D721Med (cell line): ENCODE results near the gene WFIKKN2.
"Not testable (repeated sequence)": the region's sequence is repeated elsewhere in the genome, so short reads cannot be mapped to it uniquely, and the experiment has no call there.

ENCODE experiments used
- DNase-seq: peaks from one replicate; pipeline ENCODE4 v3.0.0; 2011; ENCODE audit warnings: low spot score; ENCODE audit not compliant: insufficient read length
- FAIRE-seq: peaks from 2 replicates; lab custom pipeline; 2011; peaks lifted over from hg19 to GRCh38; lab: Jason Lieb, UNC
- TF ChIP-seq, protein P1 (sequence below): IDR thresholded peaks from 2 replicates; pipeline ENCODE4 v1.5.1; 2012; ENCODE audit warnings: mild to moderate bottlenecking, control low read depth; ENCODE audit not compliant: insufficient read depth; ENCODE audit errors: missing control alignments

The WFIKKN2 gene

DNA sequence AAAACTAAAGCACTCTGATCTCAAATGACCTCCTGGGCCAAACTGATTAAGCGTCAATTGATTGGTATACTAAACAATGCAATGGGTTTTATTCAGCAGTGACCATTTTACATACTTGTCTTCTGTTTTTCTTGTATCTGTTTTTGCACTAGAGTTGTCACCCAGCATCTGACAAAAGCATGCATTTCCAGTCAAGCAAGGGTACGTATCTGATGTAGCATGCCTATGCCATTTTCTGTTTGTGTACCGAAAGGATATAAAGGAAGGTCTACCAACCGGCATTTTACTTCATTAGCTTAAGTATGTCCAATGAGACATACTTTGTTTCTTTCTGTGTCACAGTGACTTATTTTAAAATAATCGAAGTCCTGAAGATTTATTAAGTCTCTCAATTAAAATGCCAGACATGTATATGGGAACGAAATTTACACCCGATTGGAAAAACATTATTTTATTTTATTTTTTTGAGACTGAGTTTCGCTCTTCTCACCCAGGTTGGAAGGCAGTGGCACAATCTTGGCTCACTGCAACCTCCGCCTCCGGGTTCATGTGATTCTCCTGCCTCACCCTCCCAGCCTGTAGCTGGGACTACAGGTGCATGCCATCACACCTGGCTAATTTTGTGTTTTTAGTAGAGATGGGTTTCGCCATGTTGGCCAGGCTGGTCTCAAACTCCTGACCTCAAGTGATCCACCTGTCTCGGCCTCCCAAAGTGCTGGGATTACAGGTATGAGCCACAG, 23.3 kb downstream of the WFIKKN2 start:
- DNase-seq (no peak), FAIRE-seq (no peak)
- TF ChIP-seq, protein P1, sequence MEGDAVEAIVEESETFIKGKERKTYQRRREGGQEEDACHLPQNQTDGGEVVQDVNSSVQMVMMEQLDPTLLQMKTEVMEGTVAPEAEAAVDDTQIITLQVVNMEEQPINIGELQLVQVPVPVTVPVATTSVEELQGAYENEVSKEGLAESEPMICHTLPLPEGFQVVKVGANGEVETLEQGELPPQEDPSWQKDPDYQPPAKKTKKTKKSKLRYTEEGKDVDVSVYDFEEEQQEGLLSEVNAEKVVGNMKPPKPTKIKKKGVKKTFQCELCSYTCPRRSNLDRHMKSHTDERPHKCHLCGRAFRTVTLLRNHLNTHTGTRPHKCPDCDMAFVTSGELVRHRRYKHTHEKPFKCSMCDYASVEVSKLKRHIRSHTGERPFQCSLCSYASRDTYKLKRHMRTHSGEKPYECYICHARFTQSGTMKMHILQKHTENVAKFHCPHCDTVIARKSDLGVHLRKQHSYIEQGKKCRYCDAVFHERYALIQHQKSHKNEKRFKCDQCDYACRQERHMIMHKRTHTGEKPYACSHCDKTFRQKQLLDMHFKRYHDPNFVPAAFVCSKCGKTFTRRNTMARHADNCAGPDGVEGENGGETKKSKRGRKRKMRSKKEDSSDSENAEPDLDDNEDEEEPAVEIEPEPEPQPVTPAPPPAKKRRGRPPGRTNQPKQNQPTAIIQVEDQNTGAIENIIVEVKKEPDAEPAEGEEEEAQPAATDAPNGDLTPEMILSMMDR: no peak

DNA sequence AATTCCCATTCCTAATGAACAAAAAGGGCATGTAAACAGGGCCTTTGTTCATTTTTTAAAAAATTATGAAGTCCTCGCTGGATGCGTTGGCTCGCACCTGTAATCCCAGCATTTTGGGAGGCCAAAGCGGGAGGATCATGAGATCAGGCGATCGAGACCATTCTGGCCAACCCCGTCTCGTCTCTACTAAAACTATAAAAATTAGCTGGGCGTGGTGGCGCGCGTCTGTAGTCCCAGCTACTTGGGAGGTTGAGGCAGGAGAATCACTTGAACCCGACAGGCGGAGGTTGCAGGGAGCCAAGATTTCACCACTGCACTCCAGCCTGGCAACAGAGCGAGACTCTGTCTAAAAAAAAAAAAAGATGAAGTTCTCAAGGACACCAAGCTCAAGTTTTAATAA, 24.3 kb downstream of the WFIKKN2 start:
- not testable (repeated sequence) for DNase-seq, FAIRE-seq

DNA sequence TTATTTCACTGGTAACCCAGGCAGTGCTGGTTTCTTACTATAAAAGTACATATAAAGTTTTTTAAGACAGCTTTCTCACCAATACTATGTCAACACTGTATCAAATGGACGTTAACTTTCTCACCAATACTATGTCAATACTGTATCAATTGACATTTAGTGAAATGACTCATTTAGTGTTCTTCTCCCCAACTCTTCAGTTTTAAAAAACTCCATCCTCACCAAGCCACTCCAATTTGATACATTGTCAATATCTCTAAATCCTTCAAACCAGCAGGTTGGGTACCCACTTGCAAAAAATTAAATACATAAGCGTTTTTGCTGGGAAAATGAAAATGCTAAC, 25.9 kb downstream of the WFIKKN2 start:
- FAIRE-seq: no peak
- TF ChIP-seq, protein P1: no peak
- no peak for DNase-seq

DNA sequence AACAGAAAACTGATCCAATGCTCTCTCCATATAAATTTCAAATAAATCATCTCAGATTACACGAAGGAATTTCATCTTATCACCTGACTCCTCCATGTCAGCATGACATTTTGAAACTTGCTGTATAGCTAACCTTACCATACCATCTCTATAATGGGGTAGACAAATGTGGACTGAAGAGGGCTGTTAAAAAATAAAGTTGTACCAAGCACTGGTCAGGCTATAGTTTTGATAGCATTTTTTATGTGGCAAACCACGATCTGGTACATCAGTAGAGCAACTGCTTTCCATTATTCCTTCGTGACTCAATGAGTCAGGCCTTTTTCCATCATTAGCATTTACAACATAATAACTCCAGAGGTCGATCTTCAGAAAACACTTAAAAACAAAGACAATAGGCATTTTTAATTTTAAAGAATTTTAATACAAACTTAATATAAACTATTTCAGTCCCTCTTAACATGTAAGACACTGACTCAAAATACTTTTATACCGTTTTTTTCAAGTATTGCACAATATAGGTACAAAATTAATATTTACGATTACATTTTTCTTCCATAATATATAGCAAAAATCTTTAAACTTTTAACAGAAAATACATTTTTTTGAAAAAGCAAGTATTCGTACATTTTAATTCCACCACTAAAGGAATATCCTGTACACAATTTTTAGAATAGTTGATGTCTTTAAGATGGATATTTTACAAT, 26.6 kb downstream of the WFIKKN2 start:
- TF ChIP-seq, protein P1: no peak
- DNase-seq (no peak), FAIRE-seq (no peak)

DNA sequence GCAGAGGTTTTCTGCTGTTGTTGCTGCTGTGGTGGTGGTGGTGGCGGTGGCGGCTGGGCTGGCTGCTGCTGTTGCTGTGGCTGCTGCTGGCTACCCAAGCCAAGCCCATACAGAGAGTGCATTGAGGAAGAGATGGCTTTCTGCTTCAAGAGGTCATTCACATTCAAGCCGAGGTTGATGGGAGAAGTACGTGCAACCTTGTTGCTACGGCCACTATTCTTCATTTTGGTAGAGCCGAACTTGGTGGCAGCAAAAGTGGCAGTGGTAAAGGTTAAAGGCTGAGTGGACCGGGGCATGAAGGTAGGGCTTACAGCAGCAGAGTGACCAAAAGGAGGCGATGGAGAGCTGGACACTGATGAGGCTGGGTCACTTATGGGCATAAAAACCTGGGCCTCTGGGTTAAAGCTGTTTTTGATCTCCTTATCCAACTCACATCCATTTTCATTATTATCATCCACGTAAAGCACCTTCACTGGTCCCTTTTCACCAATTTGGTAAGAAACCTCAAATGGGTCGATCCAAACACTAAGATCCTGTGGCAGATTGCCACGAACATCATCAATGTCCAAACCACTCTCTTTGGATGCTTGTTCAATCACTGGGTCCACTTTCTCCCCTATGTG, 27.9 kb downstream of the WFIKKN2 start:
- TF ChIP-seq, protein P1: peak; percentile 54
- DNase-seq (no peak), FAIRE-seq (no peak)

DNA sequence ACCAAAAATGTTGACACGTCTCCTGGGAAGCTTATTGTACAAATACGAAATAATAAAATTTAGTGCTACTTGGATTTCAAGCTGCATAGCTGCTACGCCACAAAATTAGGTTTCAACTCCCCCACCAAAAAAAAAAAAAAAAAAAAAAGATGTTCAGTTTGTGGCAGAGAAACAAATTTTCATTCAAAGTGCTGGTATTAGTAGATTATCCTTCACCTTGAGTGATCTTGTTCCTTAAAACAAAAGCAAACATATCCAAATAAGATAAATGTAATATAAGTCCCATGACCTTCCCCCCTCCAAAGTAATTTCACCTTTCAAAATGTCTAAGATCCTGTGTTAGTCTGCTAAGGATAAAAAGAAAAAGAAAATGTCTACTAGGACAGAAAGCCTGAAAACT, 28.5 kb downstream of the WFIKKN2 start:
- FAIRE-seq (no peak), DNase-seq (no peak)
- TF ChIP-seq, protein P1: no peak

DNA sequence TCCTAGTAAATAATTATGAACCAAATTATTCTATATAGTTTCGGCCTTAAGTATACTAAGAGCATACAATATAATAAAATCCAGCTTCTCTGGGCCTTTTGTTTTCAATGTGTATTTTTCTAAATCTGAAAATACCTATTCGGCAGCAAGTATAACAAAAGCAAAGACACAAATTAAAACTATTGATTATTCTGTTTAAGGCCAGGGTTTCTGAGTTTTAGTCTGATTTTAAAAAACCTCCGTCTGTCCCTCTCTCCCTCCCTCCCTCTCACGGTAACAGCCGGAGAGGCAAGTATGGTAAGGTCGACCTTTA, 29.3 kb downstream of the WFIKKN2 start:
- DNase-seq (no peak), FAIRE-seq (no peak)
- TF ChIP-seq, protein P1: no peak
